Measurements from ENCODE around the gene APBA2. TPM values are rescaled to one million over a fixed set of nuclear protein-coding genes. Genes with fewer than 3 reads are reported as not detected.

APBA2 gene
- total and polyA plus RNA-seq, 2 donors from 2014 or later = 1.0 to 6.1 TPM

DNA sequence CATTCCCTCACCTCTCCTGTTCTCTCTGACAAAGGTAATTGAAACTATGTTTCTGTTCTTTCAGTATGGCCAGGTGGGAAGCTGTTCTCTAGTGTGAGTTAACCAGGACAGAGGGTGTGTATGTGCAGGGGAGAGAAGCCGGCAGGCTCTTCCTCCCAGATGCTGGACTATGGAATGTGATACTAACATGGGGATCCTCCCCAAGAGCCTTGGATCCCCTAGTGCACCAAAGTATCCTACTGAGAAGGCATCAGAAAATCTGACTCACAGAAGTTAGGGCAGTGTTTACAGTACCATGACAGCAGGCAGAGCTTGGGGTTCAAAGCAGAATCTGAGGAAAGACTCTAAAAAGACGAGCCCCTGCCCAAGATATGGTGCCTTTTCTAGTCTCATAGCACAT lies 123.1 kb downstream of the APBA2 start:
- Histone ChIP-seq H3K36me3 (ENCODE audit: control insufficient read depth in 2 of 3, insufficient read depth in 3 of 3, low read length in 3 of 3) (no peaks in the 10 kb centered on the region), H3K27ac (ENCODE audit: low read depth in 2 of 2, low read length in 2 of 2) (no peak overlapping the region), H3K9ac (ENCODE audit: low read length in 3 of 3) (no peak overlapping the region), H3K27me3 (ENCODE audit: control insufficient read depth, insufficient read depth, low read length) (no peaks in the 10 kb centered on the region), H3K4me1 (ENCODE audit: control insufficient read depth in 2 of 3, insufficient read depth in 2 of 3, low read depth in 1 of 3, low read length in 3 of 3) (no peaks in the 10 kb centered on the region), H3K9me3 (ENCODE audit: control insufficient read depth in 2 of 3, insufficient read depth in 1 of 3, low read length in 3 of 3) (no peaks in the 10 kb centered on the region), H3K4me3 (ENCODE audit: low read length in 3 of 3) (no peak overlapping the region)
- DNase-seq = peak in 1 of 5 donors; percentile 36
- TF ChIP-seq, protein P1, sequence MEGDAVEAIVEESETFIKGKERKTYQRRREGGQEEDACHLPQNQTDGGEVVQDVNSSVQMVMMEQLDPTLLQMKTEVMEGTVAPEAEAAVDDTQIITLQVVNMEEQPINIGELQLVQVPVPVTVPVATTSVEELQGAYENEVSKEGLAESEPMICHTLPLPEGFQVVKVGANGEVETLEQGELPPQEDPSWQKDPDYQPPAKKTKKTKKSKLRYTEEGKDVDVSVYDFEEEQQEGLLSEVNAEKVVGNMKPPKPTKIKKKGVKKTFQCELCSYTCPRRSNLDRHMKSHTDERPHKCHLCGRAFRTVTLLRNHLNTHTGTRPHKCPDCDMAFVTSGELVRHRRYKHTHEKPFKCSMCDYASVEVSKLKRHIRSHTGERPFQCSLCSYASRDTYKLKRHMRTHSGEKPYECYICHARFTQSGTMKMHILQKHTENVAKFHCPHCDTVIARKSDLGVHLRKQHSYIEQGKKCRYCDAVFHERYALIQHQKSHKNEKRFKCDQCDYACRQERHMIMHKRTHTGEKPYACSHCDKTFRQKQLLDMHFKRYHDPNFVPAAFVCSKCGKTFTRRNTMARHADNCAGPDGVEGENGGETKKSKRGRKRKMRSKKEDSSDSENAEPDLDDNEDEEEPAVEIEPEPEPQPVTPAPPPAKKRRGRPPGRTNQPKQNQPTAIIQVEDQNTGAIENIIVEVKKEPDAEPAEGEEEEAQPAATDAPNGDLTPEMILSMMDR (IDR thresholded peaks at IDR 0.05; ENCODE audit: borderline replicate concordance, extremely low read depth, insufficient read depth) = no peak
- intact Hi-C loops (cut with DNase I) = no loop called here
- FAIRE-seq = no peak

DNA sequence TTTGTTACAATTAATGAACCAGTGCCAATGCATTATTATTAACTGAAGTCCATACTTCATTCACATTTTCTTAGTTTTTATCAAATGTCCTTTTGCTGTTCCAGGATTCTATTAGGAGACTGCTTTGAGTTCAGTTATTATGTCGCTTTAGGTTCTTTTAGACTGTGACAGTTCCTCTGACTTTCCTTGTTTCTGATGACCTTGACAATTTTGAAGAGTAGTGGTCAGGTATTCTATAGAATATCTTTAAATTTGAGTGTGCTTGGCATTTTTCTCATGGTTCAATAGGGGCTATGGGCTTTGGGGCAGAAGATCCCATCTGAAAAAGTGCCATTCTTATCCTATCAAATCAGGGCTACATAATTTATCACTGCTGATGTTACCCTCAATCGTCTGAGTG lies 126.3 kb downstream of the APBA2 start:
- Histone ChIP-seq H3K4me3 (ENCODE audit: low read length in 3 of 3) (no peak overlapping the region), H3K27me3 (ENCODE audit: control insufficient read depth, insufficient read depth, low read length) (no peaks in the 10 kb centered on the region), H3K9ac (ENCODE audit: low read length in 3 of 3) (no peak overlapping the region), H3K4me1 (ENCODE audit: control insufficient read depth in 2 of 3, insufficient read depth in 2 of 3, low read depth in 1 of 3, low read length in 3 of 3) (no peaks in the 10 kb centered on the region), H3K9me3 (ENCODE audit: control insufficient read depth in 2 of 3, insufficient read depth in 1 of 3, low read length in 3 of 3) (no peaks in the 10 kb centered on the region), H3K27ac (ENCODE audit: low read depth in 2 of 2, low read length in 2 of 2) (no peak overlapping the region), H3K36me3 (ENCODE audit: control insufficient read depth in 2 of 3, insufficient read depth in 3 of 3, low read length in 3 of 3) (no peaks in the 10 kb centered on the region)
- TF ChIP-seq, protein P1 (IDR thresholded peaks at IDR 0.05; ENCODE audit: borderline replicate concordance, extremely low read depth, insufficient read depth) = no peak
- DNase-seq = no peak
- FAIRE-seq = no peak
- intact Hi-C loops (cut with DNase I) = no loop called here

DNA sequence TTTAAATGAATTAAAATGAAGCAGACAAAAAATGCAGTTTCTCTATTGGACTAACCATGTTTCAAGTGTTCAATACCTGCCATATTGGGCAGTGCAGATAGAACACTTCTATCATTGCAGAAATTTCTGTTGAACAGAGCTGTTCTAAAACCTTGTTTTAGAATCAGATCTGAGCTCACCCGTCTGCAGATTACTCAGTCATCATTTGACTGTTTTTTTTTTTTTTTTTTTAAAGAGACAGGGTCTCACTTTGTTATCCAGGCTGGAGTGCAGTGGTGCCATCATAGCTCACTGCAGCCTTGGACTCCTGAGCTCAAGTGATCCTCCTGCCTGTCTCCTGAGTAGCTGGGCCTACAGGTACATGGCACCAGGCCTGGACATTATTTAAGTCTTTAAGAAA lies 128.7 kb downstream of the APBA2 start:
- no peaks in the 10 kb centered on the region for H3K36me3 ChIP-seq (ENCODE audit: control insufficient read depth in 2 of 3, insufficient read depth in 3 of 3, low read length in 3 of 3)
- no peak overlapping the region for H3K27ac ChIP-seq (ENCODE audit: low read depth in 2 of 2, low read length in 2 of 2)
- H3K9ac ChIP-seq (ENCODE audit: low read length in 3 of 3) = no peak overlapping the region
- H3K27me3 ChIP-seq (ENCODE audit: control insufficient read depth, insufficient read depth, low read length) = no peaks in the 10 kb centered on the region
- H3K4me1 ChIP-seq (ENCODE audit: control insufficient read depth in 2 of 3, insufficient read depth in 2 of 3, low read depth in 1 of 3, low read length in 3 of 3) = no peaks in the 10 kb centered on the region
- no peak for DNase-seq
- no peaks in the 10 kb centered on the region for H3K9me3 ChIP-seq (ENCODE audit: control insufficient read depth in 2 of 3, insufficient read depth in 1 of 3, low read length in 3 of 3)
- no peak for FAIRE-seq
- intact Hi-C loops (cut with DNase I) = no loop called here
- H3K4me3 ChIP-seq (ENCODE audit: low read length in 3 of 3) = no peak overlapping the region
- TF ChIP-seq, protein P1 (IDR thresholded peaks at IDR 0.05; ENCODE audit: borderline replicate concordance, extremely low read depth, insufficient read depth) = no peak

DNA sequence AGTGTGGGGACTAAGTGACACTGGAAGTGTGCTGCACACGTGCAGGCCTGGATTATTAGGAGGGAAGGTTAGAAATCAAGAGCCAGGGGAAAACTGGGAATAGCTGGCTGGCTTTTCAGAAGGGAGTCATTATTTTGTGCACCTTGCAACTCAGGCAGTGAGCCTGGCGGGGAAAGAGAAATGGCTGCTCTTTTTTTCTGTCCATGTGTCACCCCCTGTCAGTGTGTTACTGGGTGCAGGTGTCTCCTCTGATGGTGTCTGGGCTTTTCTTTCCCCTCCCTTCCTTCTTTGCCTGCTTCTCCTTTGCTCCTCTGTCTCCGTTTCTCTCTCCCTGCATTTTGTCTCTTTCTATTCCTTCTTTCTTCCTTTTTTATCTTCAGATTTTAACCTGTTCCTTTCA lies 130.7 kb downstream of the APBA2 start:
- no peak overlapping the region for H3K9ac ChIP-seq (ENCODE audit: low read length in 3 of 3)
- intact Hi-C loops (cut with DNase I) = no loop called here
- TF ChIP-seq, protein P1 (IDR thresholded peaks at IDR 0.05; ENCODE audit: borderline replicate concordance, extremely low read depth, insufficient read depth) = no peak
- H3K4me3 ChIP-seq (ENCODE audit: low read length in 3 of 3) = no peak overlapping the region
- no peaks in the 10 kb centered on the region for H3K36me3 ChIP-seq (ENCODE audit: control insufficient read depth in 2 of 3, insufficient read depth in 3 of 3, low read length in 3 of 3)
- DNase-seq = no peak
- no peak for FAIRE-seq
- no peak overlapping the region for H3K27ac ChIP-seq (ENCODE audit: low read depth in 2 of 2, low read length in 2 of 2)
- no peaks in the 10 kb centered on the region for H3K27me3 ChIP-seq (ENCODE audit: control insufficient read depth, insufficient read depth, low read length)
- H3K9me3 ChIP-seq (ENCODE audit: control insufficient read depth in 2 of 3, insufficient read depth in 1 of 3, low read length in 3 of 3) = no peaks in the 10 kb centered on the region
- H3K4me1 ChIP-seq (ENCODE audit: control insufficient read depth in 2 of 3, insufficient read depth in 2 of 3, low read depth in 1 of 3, low read length in 3 of 3) = no peaks in the 10 kb centered on the region
